Stimulated activated CD4-positive, alpha-beta T cell treated with anti-CD3 and anti-CD28 coated beads, Interleukin-12 subunit alpha, Interleukin-12 subunit beta, amount 100 ng/mL, for 24 hours (primary cell): ENCODE data around the gene CPNE2.

Experiments
- DNase-seq, 2 experiments: peaks; one replicate each; pipeline ENCODE4 v3.0.0-alpha.2; 2020; ENCODE audit warnings: low read depth in 2 of 2

The CPNE2 gene

GRCh38 chr16:57123974-57124674 is 31.7 kb downstream of the CPNE2 start:
- DNase-seq, result no peak

GRCh38 chr16:57125376-57125775 is 33.0 kb downstream of the CPNE2 start:
- DNase-seq, result no peak

GRCh38 chr16:57125969-57126368 is 33.6 kb downstream of the CPNE2 start:
- no peak for DNase-seq

GRCh38 chr16:57126411-57126810 is 34.0 kb downstream of the CPNE2 start:
- DNase-seq, result no peak

GRCh38 chr16:57127037-57127763 is 34.8 kb downstream of the CPNE2 start:
- no peak for DNase-seq

GRCh38 chr16:57127836-57128235 is 35.5 kb downstream of the CPNE2 start:
- no peak for DNase-seq

GRCh38 chr16:57128771-57129389 is 36.5 kb downstream of the CPNE2 start:
- DNase-seq, result no peak

GRCh38 chr16:57130950-57131321 is 38.6 kb downstream of the CPNE2 start:
- no peak for DNase-seq

GRCh38 chr16:57131351-57131970 is 39.1 kb downstream of the CPNE2 start:
- DNase-seq, result no peak

GRCh38 chr16:57132470-57132869 is 40.1 kb downstream of the CPNE2 start:
- DNase-seq, result no peak

- DNase-seq, result no peak
These were observed 40.6 kb downstream of the CPNE2 start for GRCh38 chr16:57133031-57133430.

GRCh38 chr16:57133886-57134285 is 41.5 kb downstream of the CPNE2 start:
- DNase-seq, result no peak

- DNase-seq, result no peak
These were observed 42.6 kb downstream of the CPNE2 start for GRCh38 chr16:57134982-57135381.

- no peak for DNase-seq
These were observed 44.7 kb downstream of the CPNE2 start for GRCh38 chr16:57137043-57137442.

GRCh38 chr16:57137566-57138273 is 45.3 kb downstream of the CPNE2 start:
- no peak for DNase-seq

GRCh38 chr16:57138281-57138935 is 46.0 kb downstream of the CPNE2 start:
- no peak for DNase-seq

- DNase-seq, result no peak
These were observed 48.7 kb downstream of the CPNE2 start for GRCh38 chr16:57140931-57141668.

GRCh38 chr16:57141822-57142631 is 49.6 kb downstream of the CPNE2 start:
- no peak for DNase-seq

GRCh38 chr16:57143149-57143921 is 51.0 kb downstream of the CPNE2 start:
- no peak for DNase-seq
